Testis (tissue), 3 donors: ENCODE data around the gene TNPO3. TPM values are rescaled to one million over a fixed set of nuclear protein-coding genes. Genes with fewer than 3 reads are reported as not detected.
"Not testable (repeated sequence)": the region's sequence is repeated elsewhere in the genome, so short reads cannot be mapped to it uniquely, and the experiment has no call there.

Experiments
- DNase-seq: peaks from one replicate; pipeline ENCODE4 v3.0.0-alpha.2; 2019
- H3K27ac ChIP-seq, 2 donors: fragments of 200-600 bp; sonication (generic); one replicate each; pipeline ENCODE4 v1.5.1; 2019
- H3K27me3 ChIP-seq: fragments of 200-600 bp; sonication (generic); one replicate; pipeline ENCODE4 v1.5.1; 2019
- H3K36me3 ChIP-seq: fragments of 200-600 bp; sonication (generic); one replicate; pipeline ENCODE4 v1.5.1; 2017; ENCODE audit warnings: low read depth; ENCODE audit errors: missing control alignments
- H3K4me1 ChIP-seq: fragments of 200-600 bp; sonication (generic); one replicate; pipeline ENCODE4 v1.5.1; 2019
- H3K4me3 ChIP-seq, 2 donors: fragments of 200-600 bp; sonication (generic); one replicate each; pipeline ENCODE4 v1.5.1; 2017 to 2019
- H3K9me3 ChIP-seq: fragments of 200-600 bp; sonication (generic); one replicate; pipeline ENCODE4 v1.5.1; 2017
- POLR2A ChIP-seq: fragments of 450-650 bp; IDR thresholded peaks from one replicate; pipeline ENCODE4 v1.6.1; 2017; ENCODE audit warnings: antibody characterized with exemption, mild to moderate bottlenecking, moderate library complexity
- WGBS, 2 donors: methylation state at CpG; one replicate each; pipeline ENCODE4 v1.1.5; 2018; 5-methylcytosine and 5-hydroxymethylcytosine counted together
- intact Hi-C: fragments of 100-400 bp; cut with DNase I; formaldehyde crosslinking; loops from one replicate; pipeline ENCODE4 v1.15.1; 2023; ENCODE audit warnings: low total_unique reads
- polyA plus RNA-seq: library from polyadenylated mRNA; stranded (reverse); fragments of 350-450 nt; fragmentation: Illumina TruSeq; extraction: RNeasy Lipid Tissue Mini Kit (QIAGEN cat#74804); gene quantifications from one replicate; pipeline ENCODE4 v1.2.3, GENCODE V29; 2014; ENCODE audit warnings: low read depth, low replicate concordance; ENCODE audit not compliant: insufficient read depth
- total RNA-seq, 2 donors: library from RNA; depleted of rRNA; stranded (reverse); fragments of >200 nt; gene quantifications; one replicate each; pipeline ENCODE4 v1.2.3, GENCODE V29; 2016
- TF ChIP-seq, protein P1 (sequence below), 3 experiments: fragments of 450-650 bp in 2 of 3; fragments of 200-600 bp in 1 of 3; sonication (generic) in 1 of 3; IDR thresholded peaks; one replicate each; pipeline ENCODE4 v1.5.1; 2016 to 2019; ENCODE audit warnings: antibody characterized with exemption in 3 of 3, mild to moderate bottlenecking in 2 of 3, moderate library complexity in 1 of 3

The TNPO3 gene
- total and polyA plus RNA-seq, 3 donors from 2014 or later, result 52.5 to 62.8 (median 55.5) TPM

- Histone ChIP-seq H3K9me3 (no peaks in the 10 kb centered on the region), H3K36me3 (no peaks in the 10 kb centered on the region), H3K27ac (no peak overlapping the region), H3K27me3 (no peaks in the 10 kb centered on the region), H3K4me3 (no peak overlapping the region), H3K4me1 (no peaks in the 10 kb centered on the region)
- no peak for DNase-seq
- TF ChIP-seq POLR2A, result no peak
- TF ChIP-seq, protein P1, sequence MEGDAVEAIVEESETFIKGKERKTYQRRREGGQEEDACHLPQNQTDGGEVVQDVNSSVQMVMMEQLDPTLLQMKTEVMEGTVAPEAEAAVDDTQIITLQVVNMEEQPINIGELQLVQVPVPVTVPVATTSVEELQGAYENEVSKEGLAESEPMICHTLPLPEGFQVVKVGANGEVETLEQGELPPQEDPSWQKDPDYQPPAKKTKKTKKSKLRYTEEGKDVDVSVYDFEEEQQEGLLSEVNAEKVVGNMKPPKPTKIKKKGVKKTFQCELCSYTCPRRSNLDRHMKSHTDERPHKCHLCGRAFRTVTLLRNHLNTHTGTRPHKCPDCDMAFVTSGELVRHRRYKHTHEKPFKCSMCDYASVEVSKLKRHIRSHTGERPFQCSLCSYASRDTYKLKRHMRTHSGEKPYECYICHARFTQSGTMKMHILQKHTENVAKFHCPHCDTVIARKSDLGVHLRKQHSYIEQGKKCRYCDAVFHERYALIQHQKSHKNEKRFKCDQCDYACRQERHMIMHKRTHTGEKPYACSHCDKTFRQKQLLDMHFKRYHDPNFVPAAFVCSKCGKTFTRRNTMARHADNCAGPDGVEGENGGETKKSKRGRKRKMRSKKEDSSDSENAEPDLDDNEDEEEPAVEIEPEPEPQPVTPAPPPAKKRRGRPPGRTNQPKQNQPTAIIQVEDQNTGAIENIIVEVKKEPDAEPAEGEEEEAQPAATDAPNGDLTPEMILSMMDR (IDR thresholded peaks at IDR 0.05), result no peak
- WGBS, 2 donors, result 86 to 88% methylated on average over 3 of the region's 3 CpGs
- intact Hi-C loops, result no loop called here
These were observed 13.5 kb downstream of the TNPO3 start for GRCh38 chr7:129041142-129042085.

GRCh38 chr7:129038468-129038867, 16.4 kb downstream of the TNPO3 start:
- 96 to 98% methylated on average over 2 of the region's 2 CpGs for WGBS, 2 donors
- H3K4me1 ChIP-seq, H3K9me3 ChIP-seq, H3K27me3 ChIP-seq, H3K27ac ChIP-seq, intact Hi-C loops, H3K4me3 ChIP-seq, DNase-seq, H3K36me3 ChIP-seq: not testable (repeated sequence)

DNA sequence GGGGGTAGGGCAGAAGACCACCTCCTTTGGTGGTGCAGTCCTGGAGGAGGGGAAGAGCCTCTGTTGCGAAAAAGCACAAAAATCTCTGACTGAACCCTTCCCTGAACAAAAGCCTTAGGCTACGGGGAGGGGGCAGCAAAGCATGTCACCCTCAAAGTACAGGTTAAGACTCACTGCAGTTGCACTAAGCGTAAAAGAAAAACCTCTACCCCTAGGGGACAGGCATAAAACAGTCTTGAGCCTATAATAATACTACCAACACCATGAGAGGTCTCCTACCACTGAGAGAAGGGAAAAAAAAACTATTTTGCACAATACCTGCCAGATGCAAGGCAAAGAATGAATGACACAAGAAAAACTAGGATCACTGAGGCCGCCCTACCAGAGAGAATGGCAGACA, 17.3 kb downstream of the TNPO3 start:
- no peak overlapping the region for H3K27ac ChIP-seq
- no peaks in the 10 kb centered on the region for H3K9me3 ChIP-seq
- H3K4me1 ChIP-seq, result no peaks in the 10 kb centered on the region
- WGBS, 2 donors, result 90% methylated on average over 4 of the region's 4 CpGs
- DNase-seq, result no peak
- H3K4me3 ChIP-seq, result no peak overlapping the region
- intact Hi-C loops, result no loop called here
- TF ChIP-seq, protein P1 (IDR thresholded peaks at IDR 0.05), result no peak
- TF ChIP-seq POLR2A, result no peak
- H3K27me3 ChIP-seq, result no peaks in the 10 kb centered on the region
- H3K36me3 ChIP-seq, result no peaks in the 10 kb centered on the region

DNA sequence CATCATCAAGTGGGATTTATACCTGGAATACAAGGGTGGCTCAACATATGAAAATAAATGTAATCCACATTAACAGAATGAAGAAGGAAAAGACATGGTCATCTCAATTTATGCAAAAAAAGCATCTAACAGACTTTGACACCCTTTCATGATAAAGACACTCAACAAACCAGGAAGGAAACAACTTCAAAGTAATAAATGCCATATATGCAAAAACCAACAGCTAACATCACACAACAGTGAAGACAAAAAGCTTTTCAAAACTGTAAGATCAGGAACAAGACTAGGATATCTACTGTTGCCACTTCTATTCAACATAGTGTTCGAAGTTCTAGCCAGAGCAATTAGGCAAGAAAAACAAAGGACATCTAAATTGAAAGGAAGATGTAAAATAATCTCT, 22.9 kb downstream of the TNPO3 start:
- Histone ChIP-seq H3K4me1 (no peaks in the 10 kb centered on the region), H3K27me3 (no peaks in the 10 kb centered on the region), H3K4me3 (no peak overlapping the region), H3K9me3 (no peaks in the 10 kb centered on the region), H3K36me3 (no peaks in the 10 kb centered on the region), H3K27ac (no peak overlapping the region)
- TF ChIP-seq, protein P1 (IDR thresholded peaks at IDR 0.05), result no peak
- TF ChIP-seq POLR2A, result no peak
- 96 to 97% methylated on average over 1 of the region's 1 CpG for WGBS, 2 donors
- intact Hi-C loops, result no loop called here
- DNase-seq, result no peak

DNA sequence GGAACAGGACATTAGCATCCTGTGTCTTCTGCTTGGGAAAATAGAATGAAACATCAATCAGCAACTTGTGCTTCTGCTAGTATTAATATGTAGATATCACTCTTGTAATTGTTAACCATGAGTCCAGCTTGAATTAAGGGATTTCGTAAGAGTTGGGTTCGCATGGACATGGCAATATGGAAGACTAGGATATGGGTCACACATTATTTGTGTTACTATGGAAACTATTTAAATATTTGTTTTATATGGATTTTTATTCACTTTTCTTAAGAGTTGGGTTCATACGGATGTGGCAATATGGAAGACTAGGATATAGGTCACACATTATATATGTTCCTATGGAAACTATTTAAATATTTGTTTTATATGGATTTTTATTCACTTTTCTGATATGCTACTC, 24.5 kb downstream of the TNPO3 start:
- Histone ChIP-seq H3K4me1 (no peaks in the 10 kb centered on the region), H3K9me3 (no peaks in the 10 kb centered on the region)
- WGBS, 2 donors, result 94 to 99% methylated on average over 3 of the region's 3 CpGs

More for the DNA sequence above, 24.5 kb downstream of the TNPO3 start:
- no peak overlapping the region for H3K27ac ChIP-seq
- intact Hi-C loops, result no loop called here
- DNase-seq, result no peak
- H3K36me3 ChIP-seq, result no peaks in the 10 kb centered on the region
- no peak overlapping the region for H3K4me3 ChIP-seq
- no peak for TF ChIP-seq POLR2A
- TF ChIP-seq, protein P1 (IDR thresholded peaks at IDR 0.05), result no peak
- no peaks in the 10 kb centered on the region for H3K27me3 ChIP-seq
